Esophagus muscularis mucosa (tissue), 3 donors: ENCODE results near the gene MMP17.

Experiments used
- POLR2AphosphoS5 ChIP-seq, 2 donors: sonication (generic); formaldehyde crosslinking; IDR thresholded peaks; one replicate each; pipeline ENCODE4 v1.6.1; 2017; ENCODE audit warnings: antibody characterized with exemption in 2 of 2
- TF ChIP-seq, protein P1 (sequence below), 3 experiments: fragments of 200-600 bp in 2 of 3; fragments of 450-650 bp in 1 of 3; sonication (generic) in 2 of 3; IDR thresholded peaks; one replicate each; pipeline ENCODE4 v1.5.1; 2017 to 2019; ENCODE audit warnings: antibody characterized with exemption in 3 of 3, mild to moderate bottlenecking in 2 of 3, moderate library complexity in 1 of 3

DNA sequence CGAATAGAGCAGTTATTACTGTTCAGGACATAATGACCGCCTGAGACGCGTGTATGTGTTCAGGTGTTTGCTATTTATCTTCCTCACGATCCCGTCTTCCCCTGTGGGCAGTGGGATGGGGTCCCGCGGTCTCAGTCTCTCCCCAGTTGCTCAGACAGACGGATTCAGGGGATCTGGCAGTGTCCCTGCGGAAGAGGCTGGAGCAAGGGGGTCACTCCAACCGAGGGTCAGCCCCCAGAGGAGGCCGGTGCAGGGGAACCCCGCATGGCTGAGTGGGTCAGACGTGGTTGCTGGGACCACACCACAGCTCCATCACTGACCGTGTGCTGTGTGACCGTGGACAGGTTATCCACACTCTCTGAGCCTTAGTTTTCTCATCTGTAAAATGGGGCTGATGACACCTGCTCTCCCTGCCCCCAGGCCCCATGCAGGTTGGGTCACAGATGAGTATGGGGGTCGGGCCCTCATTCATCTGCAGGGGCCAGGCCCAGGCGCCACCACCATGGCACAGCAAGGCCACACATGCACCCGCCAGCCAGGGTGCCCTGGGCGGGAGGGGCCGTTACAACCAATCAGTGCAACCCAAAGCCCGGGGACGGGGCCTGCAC lies 5.2 kb downstream of the MMP17 start:
- TF ChIP-seq POLR2AphosphoS5 (IDR thresholded peaks at IDR 0.05) = no peak
- TF ChIP-seq, protein P1, sequence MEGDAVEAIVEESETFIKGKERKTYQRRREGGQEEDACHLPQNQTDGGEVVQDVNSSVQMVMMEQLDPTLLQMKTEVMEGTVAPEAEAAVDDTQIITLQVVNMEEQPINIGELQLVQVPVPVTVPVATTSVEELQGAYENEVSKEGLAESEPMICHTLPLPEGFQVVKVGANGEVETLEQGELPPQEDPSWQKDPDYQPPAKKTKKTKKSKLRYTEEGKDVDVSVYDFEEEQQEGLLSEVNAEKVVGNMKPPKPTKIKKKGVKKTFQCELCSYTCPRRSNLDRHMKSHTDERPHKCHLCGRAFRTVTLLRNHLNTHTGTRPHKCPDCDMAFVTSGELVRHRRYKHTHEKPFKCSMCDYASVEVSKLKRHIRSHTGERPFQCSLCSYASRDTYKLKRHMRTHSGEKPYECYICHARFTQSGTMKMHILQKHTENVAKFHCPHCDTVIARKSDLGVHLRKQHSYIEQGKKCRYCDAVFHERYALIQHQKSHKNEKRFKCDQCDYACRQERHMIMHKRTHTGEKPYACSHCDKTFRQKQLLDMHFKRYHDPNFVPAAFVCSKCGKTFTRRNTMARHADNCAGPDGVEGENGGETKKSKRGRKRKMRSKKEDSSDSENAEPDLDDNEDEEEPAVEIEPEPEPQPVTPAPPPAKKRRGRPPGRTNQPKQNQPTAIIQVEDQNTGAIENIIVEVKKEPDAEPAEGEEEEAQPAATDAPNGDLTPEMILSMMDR (IDR thresholded peaks at IDR 0.05) = no peak
